Breast epithelium (tissue), 3 donors: ENCODE data around the gene YTHDF1.
"Not testable (repeated sequence)": the region's sequence is repeated elsewhere in the genome, so short reads cannot be mapped to it uniquely, and the experiment has no call there.

Experiments used
- POLR2A ChIP-seq: fragments of 450-650 bp; IDR thresholded peaks from one replicate; pipeline ENCODE4 v1.6.1; 2016; ENCODE audit warnings: antibody characterized with exemption, mild to moderate bottlenecking, moderate library complexity
- TF ChIP-seq, protein P1 (sequence below), 3 donors: fragments of 450-650 bp; IDR thresholded peaks; one replicate each; pipeline ENCODE4 v1.5.1; 2016 to 2017; ENCODE audit warnings: antibody characterized with exemption in 3 of 3, mild to moderate bottlenecking in 3 of 3, moderate library complexity in 3 of 3

DNA sequence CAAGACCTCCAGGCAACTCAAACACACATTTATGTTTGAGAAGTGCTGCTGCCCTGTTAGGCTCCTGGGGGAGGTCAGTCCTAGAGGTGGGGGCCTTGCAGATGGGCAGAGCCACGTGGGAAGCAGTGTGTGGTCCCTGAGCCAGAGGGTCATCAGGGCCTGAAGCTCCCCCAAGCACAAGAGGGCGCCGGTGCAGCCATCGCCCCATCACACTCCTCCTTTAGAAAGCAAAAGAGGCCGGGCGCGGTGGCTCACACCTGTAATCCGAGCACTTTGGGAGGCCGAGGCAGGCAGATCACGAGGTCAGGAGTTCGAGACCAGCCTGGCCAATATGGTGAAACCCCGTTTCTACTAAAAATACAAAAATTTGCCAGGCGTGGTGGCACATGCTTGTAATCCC, 58.5 kb downstream of the YTHDF1 start:
- TF ChIP-seq, protein P1, sequence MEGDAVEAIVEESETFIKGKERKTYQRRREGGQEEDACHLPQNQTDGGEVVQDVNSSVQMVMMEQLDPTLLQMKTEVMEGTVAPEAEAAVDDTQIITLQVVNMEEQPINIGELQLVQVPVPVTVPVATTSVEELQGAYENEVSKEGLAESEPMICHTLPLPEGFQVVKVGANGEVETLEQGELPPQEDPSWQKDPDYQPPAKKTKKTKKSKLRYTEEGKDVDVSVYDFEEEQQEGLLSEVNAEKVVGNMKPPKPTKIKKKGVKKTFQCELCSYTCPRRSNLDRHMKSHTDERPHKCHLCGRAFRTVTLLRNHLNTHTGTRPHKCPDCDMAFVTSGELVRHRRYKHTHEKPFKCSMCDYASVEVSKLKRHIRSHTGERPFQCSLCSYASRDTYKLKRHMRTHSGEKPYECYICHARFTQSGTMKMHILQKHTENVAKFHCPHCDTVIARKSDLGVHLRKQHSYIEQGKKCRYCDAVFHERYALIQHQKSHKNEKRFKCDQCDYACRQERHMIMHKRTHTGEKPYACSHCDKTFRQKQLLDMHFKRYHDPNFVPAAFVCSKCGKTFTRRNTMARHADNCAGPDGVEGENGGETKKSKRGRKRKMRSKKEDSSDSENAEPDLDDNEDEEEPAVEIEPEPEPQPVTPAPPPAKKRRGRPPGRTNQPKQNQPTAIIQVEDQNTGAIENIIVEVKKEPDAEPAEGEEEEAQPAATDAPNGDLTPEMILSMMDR (IDR thresholded peaks at IDR 0.05) = not testable (repeated sequence)
- TF ChIP-seq POLR2A = not testable (repeated sequence)
